PC-3 (cell line): ENCODE results near the gene MAML3.

Experiments used
- EZH2 ChIP-seq: fragments of 300-600 bp; sonication (generic); IDR thresholded peaks from one replicate; pipeline ENCODE4 v1.6.1; 2017; ENCODE audit warnings: antibody characterized with exemption, mild to moderate bottlenecking, low read length; ENCODE audit not compliant: unreplicated experiment
- EZH2phosphoT487 ChIP-seq: fragments of 300-600 bp; sonication (generic); IDR thresholded peaks from 2 replicates; pipeline ENCODE4 v1.6.1; 2018; ENCODE audit warnings: mild to moderate bottlenecking, antibody characterized with exemption, low read length, borderline replicate concordance
- TF ChIP-seq, protein P1 (sequence below): fragments of 300-600 bp; sonication (generic); conservative IDR thresholded peaks from 2 replicates; pipeline ENCODE4 v1.5.1; 2017; ENCODE audit warnings: antibody characterized with exemption, low read depth, mild to moderate bottlenecking, low read length

DNA sequence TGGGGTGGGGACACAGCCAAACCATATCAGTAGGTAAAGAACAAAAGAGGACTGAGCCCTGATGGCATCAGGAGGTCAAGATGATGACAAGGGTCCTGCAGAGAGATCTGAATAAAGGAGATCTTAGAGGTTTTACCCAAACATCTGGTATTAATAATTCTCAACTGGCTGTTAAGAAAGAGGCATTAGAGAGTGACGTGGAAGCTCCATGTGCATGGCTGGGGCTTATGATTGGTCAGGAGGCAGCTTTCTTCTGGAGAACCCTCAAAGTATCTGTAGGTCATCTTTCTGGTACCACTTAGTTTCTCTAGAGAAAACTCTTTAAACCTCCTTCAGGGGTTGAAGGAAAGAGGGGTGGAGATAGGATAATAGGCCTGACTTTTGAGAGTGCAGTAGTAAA is 469.6 kb downstream of the MAML3 start:
- TF ChIP-seq EZH2 (no peak), EZH2phosphoT487 (no peak)
- TF ChIP-seq, protein P1, sequence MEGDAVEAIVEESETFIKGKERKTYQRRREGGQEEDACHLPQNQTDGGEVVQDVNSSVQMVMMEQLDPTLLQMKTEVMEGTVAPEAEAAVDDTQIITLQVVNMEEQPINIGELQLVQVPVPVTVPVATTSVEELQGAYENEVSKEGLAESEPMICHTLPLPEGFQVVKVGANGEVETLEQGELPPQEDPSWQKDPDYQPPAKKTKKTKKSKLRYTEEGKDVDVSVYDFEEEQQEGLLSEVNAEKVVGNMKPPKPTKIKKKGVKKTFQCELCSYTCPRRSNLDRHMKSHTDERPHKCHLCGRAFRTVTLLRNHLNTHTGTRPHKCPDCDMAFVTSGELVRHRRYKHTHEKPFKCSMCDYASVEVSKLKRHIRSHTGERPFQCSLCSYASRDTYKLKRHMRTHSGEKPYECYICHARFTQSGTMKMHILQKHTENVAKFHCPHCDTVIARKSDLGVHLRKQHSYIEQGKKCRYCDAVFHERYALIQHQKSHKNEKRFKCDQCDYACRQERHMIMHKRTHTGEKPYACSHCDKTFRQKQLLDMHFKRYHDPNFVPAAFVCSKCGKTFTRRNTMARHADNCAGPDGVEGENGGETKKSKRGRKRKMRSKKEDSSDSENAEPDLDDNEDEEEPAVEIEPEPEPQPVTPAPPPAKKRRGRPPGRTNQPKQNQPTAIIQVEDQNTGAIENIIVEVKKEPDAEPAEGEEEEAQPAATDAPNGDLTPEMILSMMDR = no peak
